Fibroblast of skin of scalp (primary cell): ENCODE data around the gene ANXA1. TPM values are rescaled to one million over a fixed set of nuclear protein-coding genes. Genes with fewer than 3 reads are reported as not detected.

Experiments
- DNase-seq: peaks from one replicate; pipeline ENCODE4 v3.0.0-alpha.2; 2013
- polyA plus RNA-seq, 2 experiments: library from polyadenylated mRNA; unstranded; fragments of 120-200 nt; gene quantifications; one replicate each; pipeline ENCODE4 v1.2.1, GENCODE V29; 2013; ENCODE audit not compliant: insufficient read length in 2 of 2

ANXA1 gene, protein sequence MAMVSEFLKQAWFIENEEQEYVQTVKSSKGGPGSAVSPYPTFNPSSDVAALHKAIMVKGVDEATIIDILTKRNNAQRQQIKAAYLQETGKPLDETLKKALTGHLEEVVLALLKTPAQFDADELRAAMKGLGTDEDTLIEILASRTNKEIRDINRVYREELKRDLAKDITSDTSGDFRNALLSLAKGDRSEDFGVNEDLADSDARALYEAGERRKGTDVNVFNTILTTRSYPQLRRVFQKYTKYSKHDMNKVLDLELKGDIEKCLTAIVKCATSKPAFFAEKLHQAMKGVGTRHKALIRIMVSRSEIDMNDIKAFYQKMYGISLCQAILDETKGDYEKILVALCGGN
- polyA plus RNA-seq (2013, experiment 1 of 2; ENCODE audit: insufficient read length), result 465 TPM
- 471 TPM for polyA plus RNA-seq (2013, experiment 2 of 2; ENCODE audit: insufficient read length)

DNA sequence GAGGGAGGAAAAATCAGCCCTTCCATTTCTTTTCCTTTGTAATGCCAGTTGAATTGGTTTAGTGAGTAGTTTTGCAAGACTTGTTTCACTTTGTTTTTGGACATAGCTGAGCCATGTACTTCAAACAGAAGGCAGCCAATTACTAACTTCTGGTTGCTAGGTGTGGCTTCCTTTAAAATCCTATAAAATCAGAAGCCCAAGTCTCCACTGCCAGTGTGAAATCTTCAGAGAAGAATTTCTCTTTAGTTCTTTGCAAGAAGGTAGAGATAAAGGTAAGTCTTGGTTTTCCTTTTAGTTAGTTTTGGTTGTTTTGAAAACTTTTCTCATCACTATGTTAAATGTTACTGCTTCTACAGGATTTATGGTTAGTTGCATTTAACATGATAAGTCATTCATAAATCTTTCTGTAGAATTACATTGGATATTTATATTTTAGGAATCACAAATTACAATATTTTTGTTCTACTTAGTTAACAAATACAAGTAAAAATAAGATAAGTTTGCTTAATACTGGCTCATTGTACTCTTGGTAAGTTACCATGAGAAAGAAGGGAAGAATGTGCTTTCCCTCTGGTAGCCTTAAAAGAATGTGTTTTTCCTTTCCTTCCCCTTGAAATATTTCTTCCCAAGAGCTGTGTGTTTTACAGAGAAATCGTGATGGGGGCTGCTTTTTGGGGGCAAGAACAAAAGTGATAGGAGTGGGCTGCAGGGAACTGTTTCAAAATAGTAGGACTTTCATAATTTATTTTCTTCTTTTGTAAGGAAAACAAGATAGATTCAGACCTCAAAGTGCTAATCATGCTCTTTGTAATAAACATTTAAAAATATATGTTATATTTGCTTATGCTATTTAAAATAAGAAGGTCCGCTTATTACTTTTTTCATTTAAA is at the start of gene ANXA1:
Gene ANXA1 (plus strand): TSS at position 213 of the 890 bp plus-strand sequence. CDS start 6,671 bp downstream, outside the sequence.
- DNase-seq, result peak; percentile 88

DNA sequence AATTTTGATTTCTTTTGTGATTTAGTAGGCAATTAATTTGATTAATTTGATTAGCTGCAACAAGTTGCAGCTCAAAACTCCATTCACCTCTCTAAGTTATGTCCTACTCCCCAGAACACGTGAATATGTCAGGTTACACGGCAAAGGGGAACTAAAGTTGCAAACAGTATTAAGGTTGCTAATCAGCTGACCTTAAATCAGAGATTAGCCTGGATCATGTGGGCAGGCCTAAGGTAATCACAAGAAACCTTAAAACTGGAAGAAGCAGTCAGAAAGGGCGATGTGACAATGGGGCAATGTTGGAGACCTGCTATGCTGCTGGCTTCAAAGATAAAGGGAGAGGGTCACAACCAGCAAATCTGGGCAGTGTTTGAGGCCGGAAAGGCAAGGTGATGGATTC is 47.3 kb upstream of the ANXA1 start:
- DNase-seq, result no peak

DNA sequence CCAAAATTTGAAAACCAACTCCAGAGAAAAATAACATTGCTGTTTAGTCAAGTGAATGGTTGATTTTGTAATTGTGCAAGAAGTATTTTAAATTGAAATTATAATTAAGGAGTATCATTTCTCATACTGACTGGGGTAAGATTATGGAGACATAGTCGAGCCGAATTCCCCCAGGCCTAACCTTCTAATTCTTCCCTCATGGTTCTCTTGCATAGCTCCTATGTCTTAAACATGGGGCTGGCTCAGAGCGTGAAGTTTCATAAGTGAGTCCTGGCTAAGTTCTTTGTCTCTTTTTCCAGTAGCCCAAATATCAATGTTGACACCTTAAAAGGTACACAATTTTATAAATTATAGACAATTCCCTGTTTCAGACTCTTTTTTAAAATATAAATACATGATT is 46.7 kb upstream of the ANXA1 start:
- DNase-seq, result no peak

DNA sequence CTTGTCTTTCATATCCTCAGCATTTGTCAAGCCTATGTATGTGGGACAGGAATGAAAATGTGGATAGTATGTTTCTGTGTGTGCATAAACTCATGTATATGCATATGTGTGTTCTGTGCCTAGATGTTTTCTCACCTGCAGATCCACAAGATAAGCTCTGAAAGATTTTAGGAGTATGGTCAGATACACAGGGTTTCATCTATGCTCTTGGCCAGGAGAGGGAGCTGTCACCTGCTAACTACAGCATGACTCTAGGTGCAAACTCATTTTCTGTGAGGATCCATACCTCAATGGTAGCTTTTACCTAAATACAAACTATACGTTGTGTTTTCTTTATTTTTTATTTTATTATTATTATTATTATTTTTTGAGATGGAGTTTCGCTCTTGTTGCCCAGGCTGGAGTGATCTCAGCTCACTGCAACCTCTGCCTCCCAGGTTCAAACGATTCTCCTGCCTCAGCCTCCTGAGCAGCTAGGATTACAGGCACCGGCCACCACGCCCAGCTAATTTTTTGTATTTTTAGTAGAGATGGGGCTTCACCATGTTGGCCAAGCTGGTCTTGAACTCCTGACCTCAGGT is 44.1 kb upstream of the ANXA1 start:
- DNase-seq, result peak; percentile 60

DNA sequence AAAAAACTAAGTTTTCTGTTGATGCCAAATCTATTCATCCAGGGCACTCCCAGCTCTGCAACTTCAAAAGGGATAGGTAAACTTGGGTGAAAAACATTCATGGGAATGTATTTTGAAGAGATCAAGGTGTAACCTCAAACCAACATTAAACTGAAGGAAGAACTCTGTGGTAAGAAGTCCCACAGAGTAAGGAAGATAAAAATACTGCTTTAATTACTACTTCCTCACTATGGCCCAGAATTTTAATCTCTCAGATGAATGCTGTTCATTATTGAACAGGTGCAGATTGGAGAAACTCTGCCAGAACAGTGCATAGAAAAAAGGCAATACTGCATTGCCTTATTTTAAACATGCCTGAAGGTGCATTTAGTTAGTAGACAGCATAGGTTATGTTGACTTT is 37.6 kb upstream of the ANXA1 start:
- no peak for DNase-seq

DNA sequence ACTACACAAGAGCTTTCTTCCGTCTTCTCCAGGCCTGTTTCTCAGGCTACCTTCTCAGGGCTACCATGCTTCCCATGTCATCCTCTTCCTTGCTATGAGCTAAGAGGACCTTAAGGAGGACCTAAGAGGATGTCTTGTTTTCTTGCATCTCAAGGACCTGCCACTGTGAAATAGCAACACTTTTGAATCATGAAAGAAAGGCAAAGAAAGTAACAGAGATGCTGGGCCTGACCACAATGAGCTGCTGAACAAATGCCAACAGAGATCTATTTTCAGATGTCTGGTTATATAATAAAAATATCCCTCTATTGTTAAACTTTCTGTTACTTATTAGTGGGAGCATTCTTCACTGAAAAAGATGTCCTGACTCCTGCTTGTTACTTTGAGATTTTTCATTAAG is 36.7 kb upstream of the ANXA1 start:
- peak; percentile 36 for DNase-seq

DNA sequence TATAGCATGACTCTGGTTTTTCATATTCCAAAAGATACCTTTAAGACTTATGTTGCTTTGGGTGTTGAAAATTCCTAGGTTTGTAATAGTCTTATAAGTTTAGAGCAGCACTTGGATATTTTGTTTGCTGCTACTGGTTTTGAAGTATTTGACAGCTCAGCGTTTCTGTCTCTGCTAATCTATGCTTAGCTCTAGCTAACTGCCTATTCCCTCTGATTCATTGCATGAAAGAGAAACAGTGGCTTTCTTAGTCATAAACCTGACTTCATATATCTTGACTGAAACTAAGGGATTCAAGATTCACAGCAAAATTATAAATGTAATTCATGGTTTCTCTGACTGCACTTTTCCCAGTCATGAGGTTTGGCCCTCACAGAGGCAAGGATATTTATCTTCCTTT is 35.6 kb upstream of the ANXA1 start:
- DNase-seq, result peak; percentile 72

DNA sequence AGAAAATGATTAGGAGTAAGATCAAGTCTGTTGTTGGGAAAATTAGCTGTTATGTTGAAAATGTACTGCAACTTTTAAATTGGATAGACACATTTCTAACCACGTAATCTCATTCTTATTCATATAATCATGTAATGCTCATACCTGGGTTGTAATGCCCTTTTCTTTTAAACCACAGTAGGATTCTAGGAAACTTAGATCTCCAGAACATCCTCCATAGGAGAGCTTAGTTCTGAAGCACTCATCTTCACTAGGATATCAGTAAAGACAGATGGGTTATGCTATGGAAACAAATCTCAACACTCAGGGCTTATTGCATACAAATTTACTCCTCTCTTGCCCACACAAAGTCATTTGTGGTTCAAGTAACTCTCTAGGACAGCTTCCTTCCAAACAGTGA is 34.8 kb upstream of the ANXA1 start:
- DNase-seq, result no peak

DNA sequence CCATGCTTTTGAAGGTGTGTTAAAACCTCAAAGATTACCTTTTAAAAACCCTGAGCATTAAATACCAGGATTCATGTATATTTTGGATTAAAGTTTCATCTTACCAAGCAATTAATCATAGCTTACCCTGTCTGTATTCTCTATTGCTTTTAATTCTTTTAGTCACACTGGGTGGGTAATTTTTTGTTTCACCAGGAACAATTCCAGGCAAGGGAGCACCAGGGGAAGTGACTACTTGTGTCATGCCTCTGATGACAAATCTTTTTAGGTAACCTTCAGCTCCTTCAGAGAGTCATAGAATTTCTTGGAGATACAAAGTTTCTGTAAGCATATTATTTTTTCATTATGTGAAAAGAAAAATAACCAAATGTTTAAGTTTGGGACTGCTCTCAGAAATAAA is 33.4 kb upstream of the ANXA1 start:
- DNase-seq, result no peak

DNA sequence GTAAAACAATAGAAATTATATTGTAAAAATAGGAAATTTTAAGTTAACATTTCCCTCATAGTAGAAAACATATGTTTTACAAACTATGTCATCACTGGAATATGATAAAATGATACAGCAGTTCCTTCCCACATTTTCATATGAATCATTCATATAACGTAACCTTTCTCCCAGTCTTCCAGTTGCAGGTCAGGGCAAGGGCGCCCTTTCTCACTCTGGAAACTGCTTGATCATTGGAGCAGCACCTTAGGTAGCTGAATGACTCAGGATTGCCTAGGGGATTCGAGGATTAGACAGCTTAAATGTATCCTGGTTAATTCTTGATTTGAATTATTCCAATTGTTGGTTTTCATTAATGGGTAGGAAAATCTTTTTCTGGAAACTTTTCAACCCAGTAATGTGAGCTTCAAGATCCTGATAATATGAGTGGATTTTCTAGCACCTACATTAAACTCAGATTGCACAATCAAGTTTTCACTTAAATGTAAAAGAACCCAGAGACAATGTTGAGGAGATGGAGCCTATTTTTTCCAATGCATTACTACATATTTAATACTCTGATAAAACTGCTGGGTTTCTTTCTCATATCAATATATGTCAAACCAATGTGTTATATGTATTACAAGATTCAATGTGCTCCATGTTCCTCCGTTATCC is 32.6 kb upstream of the ANXA1 start:
- DNase-seq, result peak; percentile 80

DNA sequence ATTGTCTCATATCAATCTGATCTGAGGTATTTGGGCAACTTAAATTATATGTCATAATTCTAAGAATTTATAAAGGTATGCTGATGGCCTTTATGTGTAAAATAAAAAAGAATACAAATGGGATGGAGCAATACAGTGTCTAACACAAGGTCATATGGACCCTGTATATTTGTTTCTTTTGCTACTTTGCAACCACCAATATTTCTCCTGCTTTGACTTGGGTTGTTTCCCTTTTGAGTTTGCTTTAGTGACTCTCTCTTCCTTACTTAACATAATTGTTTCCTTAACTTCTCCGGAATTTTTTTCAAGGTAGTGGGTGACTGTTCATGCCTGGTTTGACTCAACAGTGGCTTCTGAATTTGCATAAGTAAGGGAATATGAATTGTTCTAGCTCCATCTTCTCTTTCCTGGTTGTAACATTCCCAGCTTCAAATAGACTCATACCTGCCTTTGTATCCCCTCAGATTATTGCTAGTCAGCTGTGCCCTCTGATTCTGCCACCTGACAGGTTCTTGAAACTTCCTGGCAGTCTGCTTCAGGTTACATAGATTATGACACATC is 30.2 kb upstream of the ANXA1 start:
- no peak for DNase-seq

DNA sequence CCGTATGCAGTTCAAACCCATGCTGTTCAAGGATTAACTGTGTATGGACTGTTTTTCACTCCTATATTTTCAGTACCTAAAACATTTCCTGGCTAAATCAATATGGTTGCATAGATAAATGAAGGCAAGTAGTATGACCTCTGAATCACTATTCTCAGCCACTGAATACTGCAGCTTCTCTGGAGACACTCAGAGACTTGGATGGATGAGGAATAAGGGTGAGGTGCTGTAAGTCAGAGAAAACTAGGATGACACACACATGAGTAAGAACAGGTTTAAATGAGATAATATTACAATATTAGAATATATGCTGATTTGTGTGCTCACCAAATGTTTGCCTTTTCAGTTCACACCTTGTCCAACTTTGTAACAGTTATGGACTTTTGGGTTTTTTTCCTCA is 26.0 kb upstream of the ANXA1 start:
- DNase-seq, result no peak

DNA sequence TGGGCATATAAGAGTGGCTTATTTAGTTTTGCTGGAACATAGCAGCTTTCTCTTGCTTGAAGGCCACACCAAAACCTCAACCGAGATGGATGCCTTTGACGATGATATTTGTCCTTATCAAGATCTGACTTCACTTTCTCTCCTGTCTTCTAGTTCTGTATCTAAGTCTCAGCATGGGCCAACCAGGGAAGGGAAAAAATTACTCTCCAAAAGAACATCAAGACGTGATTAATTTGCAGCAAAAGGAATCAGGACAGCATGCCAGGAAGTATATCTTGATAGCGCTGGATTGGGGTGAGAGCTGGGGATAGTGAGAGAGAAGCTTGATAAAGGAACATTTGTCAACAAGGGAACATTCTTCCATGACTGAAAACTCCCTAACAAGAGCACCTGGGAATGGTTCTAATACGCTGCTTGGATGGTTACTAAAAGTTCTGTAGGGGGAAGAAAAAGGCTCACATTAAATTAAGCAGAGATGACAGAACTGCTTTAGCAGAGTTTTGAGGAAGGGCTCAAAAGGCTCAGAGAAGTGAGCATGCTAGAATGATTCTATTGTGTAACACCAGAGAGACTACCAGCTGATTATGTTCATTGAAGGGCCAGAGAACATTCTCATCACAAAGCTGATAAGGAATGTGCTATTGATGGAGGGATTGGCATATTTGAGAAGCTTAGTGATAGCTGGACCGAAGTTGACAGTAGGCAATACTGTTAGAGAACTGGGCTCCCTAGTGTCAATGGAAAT is 21.6 kb upstream of the ANXA1 start:
- no peak for DNase-seq

DNA sequence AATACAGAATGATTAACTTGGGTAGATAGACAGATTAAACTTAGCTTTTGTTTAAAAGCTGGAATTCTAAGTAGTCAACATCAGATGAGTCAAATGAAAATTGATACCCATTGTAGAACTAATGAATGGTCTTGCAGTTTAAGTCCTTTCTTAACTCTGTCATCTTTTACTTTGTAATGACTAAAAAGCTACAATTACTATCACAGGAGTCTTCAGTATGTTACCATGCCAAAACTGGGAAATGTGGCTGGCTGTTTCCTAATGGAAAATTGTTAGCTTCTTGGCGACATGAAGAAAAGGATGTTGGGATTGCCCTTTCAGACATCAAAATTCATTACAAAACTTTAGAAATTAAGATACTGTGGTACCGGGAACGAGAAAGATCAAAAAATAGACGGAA is 20.2 kb upstream of the ANXA1 start:
- no peak for DNase-seq

DNA sequence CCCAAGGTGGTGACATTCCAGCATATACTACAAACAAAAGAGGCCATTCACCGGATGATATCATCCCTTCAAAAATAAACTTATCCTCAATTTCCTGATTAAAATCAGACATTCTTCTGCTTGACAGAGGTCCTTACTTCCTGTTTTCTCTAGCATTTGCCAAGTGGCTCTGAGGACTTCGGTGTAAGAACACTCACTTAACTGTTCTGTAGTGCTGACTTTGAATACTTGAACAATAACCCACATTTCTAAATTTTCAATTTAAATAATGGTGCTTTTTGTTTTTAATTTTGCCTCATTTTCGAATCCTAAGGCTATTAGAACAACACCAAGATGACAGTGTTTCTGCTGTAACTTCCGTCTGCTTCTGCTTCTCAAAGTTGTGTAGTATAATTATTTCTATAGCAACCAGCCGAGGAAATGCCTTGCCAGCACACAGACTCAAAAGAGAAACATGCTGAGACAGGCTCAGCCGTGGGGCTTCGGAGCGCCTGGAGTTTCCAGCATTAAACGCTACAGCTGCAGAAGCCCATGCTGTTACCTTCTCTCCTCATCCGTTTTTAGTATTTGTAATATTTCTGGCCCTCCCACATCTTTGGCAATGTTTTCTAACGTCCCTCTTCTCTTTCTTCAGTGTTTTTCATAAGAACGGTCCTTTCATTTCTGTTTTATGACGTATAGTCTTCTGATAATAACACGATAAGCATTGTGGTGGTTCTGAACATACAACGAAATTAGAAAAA is 19.5 kb upstream of the ANXA1 start:
- peak; percentile 85 for DNase-seq

DNA sequence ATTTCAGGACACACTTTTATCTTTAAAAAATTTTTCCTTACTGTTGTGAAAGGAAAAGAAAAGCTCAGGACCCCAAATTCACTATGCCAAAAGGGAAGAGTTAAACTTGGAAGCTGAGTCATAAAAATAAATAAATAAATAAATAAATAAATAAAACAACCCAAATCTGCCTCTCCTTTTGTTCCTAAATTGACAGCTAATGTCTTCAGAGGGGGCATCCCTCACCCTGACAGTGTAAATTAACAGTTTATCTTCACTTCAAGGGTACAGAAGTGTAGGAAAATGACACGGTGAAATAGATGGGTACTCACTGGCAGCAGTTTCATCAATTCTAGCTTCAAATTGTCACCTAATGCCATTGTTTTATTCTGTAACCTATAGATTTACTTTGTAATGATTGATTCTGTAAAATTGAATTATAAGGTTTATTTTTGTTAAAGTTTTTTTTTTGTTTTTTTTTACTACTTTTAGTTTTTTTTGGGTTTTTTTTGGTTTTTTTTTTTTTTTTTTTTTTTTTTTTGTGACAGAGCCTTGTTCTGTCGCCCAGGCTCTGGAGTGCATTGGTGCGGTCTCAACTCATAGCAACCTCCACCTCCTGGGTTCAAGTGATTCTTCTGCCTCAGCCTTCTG is 18.5 kb upstream of the ANXA1 start:
- no peak for DNase-seq

DNA sequence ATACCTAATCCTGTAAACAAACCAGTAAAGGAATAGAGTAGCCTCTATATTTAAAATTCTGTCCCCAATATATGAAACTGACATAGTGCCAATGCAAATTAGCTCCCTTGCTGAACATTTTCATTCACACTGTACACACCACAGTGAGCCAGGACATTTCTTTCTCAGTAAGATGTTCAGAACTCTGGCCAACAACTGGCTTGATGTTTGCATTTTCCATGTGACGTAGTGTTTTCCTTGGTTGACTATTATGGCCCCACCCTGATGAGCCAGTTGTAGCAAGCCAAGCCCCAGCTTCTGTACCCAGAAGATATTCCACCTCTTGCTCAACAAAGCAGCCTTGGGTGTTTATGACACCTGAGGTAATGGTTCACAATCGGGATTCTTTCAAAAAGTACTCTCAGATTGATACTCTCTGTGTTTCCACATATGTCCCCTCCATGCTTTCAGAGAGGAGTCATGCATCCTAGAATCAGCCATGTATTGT is 17.7 kb upstream of the ANXA1 start:
- DNase-seq, result no peak

DNA sequence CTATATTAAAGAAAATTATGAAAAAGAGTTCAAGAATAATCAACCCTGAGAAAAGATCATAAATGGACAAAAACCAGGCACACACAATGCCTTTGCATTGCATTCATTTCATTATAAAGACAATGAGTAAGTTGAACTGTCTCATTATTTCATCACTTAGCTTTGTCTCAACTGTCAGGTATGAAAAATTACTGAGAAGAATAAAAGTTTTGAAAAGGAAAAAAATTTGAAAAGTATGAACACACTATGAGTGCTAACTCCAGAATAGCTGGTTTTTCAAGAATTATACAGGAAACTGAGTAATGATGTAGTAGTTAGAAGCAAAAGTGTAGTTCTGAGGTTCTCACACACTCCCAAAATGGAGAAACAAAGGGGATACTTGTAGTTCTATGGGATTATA is 16.3 kb upstream of the ANXA1 start:
- peak; percentile 42 for DNase-seq

DNA sequence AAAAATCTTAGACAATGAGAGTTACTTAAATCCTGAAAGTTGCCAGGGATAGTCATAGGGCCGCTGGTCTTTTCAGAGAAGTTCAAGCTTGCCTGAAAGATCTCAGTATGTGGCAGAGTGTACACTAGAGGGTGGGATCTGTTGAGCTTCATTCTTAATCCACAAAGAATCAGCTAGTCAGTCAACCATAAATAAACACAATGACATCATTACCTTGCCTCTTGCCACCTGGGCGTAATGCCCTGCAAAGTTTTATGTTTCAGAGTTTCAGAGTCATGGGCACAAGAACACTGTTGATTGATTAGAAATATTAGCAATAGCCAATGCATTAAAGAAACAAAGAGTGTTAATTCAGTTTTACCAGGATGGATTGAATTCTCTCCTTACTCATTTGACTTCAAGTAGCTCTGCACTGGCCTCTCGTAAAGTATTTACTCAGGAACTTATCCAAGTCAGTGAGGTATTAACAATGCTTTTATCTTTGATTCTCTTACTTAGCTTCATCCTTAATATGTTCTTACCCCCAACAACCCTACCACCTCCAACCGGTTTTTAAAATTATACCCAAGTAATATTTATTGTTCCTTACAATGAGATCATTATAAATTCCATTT is 14.3 kb upstream of the ANXA1 start:
- no peak for DNase-seq

DNA sequence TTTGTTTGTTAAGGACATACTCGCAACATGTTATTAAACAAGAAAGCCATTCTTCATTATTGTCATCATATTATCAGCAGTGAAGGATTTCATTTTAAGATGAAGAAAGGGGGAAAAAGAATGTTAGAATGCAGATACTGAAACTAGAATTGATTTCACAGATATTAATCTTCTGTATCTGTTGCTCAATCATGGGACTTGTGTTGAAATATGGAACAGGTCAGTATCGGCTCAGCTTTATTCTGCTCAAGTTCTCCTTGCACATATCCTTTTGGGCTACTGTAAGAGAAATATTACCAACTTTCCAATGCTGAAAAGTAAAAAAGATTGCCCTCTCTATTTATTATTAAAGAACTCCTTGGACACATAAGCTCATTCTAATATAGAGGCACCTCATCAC is 13.8 kb upstream of the ANXA1 start:
- DNase-seq, result no peak
